ENCODE data around the gene RPRD1B. TPM values are rescaled to one million over a fixed set of nuclear protein-coding genes. Genes with fewer than 3 reads are reported as not detected.

RPRD1B gene
- total RNA-seq, 1 donor from 2014 or later = 16.4 TPM

DNA sequence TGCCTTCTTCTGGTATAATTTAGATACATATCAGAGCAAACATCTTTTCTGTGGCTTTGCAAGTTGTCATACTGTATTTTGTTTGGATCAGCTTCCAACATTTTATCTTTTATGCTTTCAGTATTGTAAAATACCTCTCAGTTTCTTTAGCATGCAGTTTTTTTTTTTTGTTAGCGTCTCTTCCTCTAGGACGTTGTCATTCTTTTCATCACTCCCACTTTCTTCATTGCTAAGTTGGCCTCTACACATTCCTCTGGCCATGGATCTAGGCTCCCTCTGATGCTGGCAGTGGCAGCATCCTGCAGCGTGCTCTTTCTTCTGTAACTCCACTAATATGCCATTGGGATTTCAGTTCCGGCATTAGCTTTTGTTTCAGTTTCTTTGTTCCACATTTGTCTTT, 21.7 kb downstream of the RPRD1B start:
- H3K9me3 ChIP-seq = no peaks in the 10 kb centered on the region
- TF ChIP-seq, protein P1, sequence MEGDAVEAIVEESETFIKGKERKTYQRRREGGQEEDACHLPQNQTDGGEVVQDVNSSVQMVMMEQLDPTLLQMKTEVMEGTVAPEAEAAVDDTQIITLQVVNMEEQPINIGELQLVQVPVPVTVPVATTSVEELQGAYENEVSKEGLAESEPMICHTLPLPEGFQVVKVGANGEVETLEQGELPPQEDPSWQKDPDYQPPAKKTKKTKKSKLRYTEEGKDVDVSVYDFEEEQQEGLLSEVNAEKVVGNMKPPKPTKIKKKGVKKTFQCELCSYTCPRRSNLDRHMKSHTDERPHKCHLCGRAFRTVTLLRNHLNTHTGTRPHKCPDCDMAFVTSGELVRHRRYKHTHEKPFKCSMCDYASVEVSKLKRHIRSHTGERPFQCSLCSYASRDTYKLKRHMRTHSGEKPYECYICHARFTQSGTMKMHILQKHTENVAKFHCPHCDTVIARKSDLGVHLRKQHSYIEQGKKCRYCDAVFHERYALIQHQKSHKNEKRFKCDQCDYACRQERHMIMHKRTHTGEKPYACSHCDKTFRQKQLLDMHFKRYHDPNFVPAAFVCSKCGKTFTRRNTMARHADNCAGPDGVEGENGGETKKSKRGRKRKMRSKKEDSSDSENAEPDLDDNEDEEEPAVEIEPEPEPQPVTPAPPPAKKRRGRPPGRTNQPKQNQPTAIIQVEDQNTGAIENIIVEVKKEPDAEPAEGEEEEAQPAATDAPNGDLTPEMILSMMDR (IDR thresholded peaks at IDR 0.05) = no peak
- intact Hi-C loops (cut with DNase I) = loop anchor here (10.0 kb wide), 1 partner anchor 240 kb away; no protein-coding TSS in a partner anchor
- DNase-seq (ENCODE audit: low spot score in 2 of 2) = no peak
- no peak overlapping the region for H3K4me3 ChIP-seq
- peaks cover 26 to 40% of the 10 kb centered on the region in 2 donors for H3K36me3 ChIP-seq
- H3K4me1 ChIP-seq = no peaks in the 10 kb centered on the region
- no peak overlapping the region for H3K27ac ChIP-seq
- no peaks in the 10 kb centered on the region for H3K27me3 ChIP-seq

DNA sequence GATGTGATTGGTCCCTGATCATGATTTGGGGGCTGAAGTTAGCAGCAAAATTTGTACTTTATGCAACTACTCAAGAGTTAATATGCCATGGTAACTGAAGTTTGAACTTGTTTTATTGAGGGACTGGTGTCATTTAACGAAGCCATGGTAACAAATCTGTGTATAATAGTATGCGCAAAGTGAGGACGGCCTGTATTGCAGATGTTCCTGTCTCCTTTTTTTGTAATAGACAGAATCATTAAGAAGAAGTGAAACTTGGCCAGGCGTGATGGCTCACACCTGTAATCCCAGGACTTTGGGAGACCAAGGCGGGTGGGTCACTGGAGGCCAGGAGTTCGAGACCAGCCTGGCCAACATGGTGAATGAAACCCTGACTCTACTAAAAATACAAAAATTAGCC, 22.3 kb downstream of the RPRD1B start:
- H3K4me1 ChIP-seq = no peaks in the 10 kb centered on the region
- DNase-seq (ENCODE audit: low spot score in 2 of 2) = no peak
- no peaks in the 10 kb centered on the region for H3K27me3 ChIP-seq
- H3K9me3 ChIP-seq = no peaks in the 10 kb centered on the region
- TF ChIP-seq, protein P1 (IDR thresholded peaks at IDR 0.05) = no peak
- H3K36me3 ChIP-seq = peaks cover 32 to 40% of the 10 kb centered on the region in 2 donors
- no peak overlapping the region for H3K4me3 ChIP-seq
- no peak overlapping the region for H3K27ac ChIP-seq
- intact Hi-C loops (cut with DNase I) = loop anchor here (10.0 kb wide), 1 partner anchor 239 kb away; no protein-coding TSS in a partner anchor

DNA sequence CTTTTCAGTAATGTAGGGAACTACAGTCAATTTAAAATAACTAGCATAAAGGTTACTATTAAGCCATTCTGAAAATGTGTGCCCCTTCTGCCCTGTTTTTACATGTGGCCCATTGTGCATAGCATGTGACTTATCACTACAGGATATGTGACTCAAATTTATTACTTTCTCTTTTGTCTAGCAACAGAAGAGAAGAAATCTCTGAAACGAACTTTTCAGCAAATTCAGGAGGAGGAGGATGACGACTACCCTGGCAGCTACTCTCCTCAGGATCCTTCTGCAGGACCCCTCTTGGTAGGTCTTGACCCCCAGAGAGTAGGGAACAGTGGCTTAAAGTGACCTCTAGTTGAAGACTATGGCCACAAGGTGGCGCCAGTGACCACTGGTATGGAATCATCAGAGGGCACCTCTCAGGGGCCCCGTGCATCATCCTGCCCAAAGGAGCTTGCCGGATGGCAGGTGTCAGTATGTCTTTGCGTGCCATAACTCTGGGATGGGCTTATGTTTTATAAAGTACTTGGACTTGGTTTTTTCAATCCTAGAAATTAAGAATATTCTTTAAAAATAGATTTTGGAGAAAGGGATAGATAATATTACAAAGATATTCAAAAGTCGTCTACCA, 23.9 kb downstream of the RPRD1B start:
- H3K27me3 ChIP-seq = no peaks in the 10 kb centered on the region
- no peaks in the 10 kb centered on the region for H3K4me1 ChIP-seq
- H3K9me3 ChIP-seq = no peaks in the 10 kb centered on the region
- DNase-seq (ENCODE audit: low spot score in 2 of 2) = peak; percentile 16 to 93
- intact Hi-C loops (cut with DNase I) = loop anchor here (1.0 to 10.0 kb wide), 4 partner anchors 16 to 237 kb away; partner anchors contain the start of gene TGM2
- H3K27ac ChIP-seq = no peak overlapping the region
- TF ChIP-seq, protein P1 (IDR thresholded peaks at IDR 0.05) = peak; percentile 81 to 93 (median 84)
- peaks cover 35 to 46% of the 10 kb centered on the region in 2 donors for H3K36me3 ChIP-seq
- H3K4me3 ChIP-seq = no peak overlapping the region

DNA sequence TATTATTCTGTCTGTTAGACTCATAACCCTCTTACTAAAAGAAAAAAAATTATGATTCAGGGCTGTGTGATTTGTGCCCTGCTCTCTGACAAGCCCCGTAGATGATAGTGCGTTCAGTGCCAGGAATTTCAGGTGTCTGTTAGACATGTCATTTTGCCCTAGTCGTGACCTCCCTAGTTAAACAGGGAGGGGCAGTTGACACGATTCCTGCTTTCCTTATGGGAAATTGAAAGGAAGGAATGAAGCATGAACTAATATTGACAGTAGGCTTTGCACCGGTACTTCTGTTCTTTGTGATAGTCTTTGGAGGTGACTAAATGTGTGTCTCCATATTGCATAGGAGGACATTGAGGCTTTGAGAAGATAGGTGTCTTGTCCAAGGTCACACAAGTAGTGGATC, 26.3 kb downstream of the RPRD1B start:
- Histone ChIP-seq H3K4me3 (no peak overlapping the region), H3K27ac (no peak overlapping the region), H3K9me3 (no peaks in the 10 kb centered on the region), H3K36me3 (peaks cover 42 to 58% of the 10 kb centered on the region in 2 donors), H3K4me1 (no peaks in the 10 kb centered on the region), H3K27me3 (no peaks in the 10 kb centered on the region)
- DNase-seq (ENCODE audit: low spot score in 2 of 2) = no peak
- intact Hi-C loops (cut with DNase I) = loop anchor here (5.0 to 10.0 kb wide), 3 partner anchors 235 to 345 kb away; no protein-coding TSS in a partner anchor
- TF ChIP-seq, protein P1 (IDR thresholded peaks at IDR 0.05) = no peak

DNA sequence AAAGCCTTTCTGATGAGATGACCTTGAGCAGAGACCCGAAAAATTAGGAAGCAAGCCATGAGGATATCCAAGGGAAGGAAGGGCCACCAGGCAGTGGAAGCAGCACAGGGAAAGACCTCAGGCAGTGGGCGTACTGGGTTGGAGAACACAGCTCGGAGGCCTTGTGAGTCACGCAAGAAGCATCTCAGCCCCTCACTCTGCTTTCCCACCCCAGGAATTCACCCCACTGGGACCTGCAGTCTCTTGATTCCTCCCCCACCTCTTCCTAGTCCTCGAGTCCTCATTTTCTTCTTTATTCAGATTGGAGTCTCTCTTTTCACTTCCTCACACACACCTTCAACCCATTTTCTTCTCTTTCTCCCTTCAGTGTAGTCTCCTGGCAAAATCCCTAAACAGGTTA, 27.0 kb downstream of the RPRD1B start:
- TF ChIP-seq, protein P1 (IDR thresholded peaks at IDR 0.05) = no peak
- Histone ChIP-seq H3K4me1 (no peaks in the 10 kb centered on the region), H3K9me3 (no peaks in the 10 kb centered on the region), H3K4me3 (no peak overlapping the region), H3K36me3 (peaks cover 42 to 63% of the 10 kb centered on the region in 2 donors), H3K27ac (no peak overlapping the region), H3K27me3 (no peaks in the 10 kb centered on the region)
- DNase-seq (ENCODE audit: low spot score in 2 of 2) = no peak
- intact Hi-C loops (cut with DNase I) = loop anchor here (5.0 to 10.0 kb wide), 2 partner anchors 262 to 344 kb away; no protein-coding TSS in a partner anchor
